Common myeloid progenitor, CD34-positive (primary cell): ENCODE results near the gene PPP1R9A.

Experiments
- CTCF ChIA-PET: fragments of 350-600 bp; sonication (Branson Sonifier 250); formaldehyde crosslinking; loops from one replicate; lab custom pipeline; 2021; ENCODE audit warnings: antibody characterized with exemption; lab: Charles Lee
- POLR2A ChIA-PET: fragments of 350-600 bp; sonication (Branson Sonifier 250); formaldehyde crosslinking; loops from one replicate; lab custom pipeline; 2021; ENCODE audit warnings: antibody characterized with exemption; lab: Charles Lee
- DNase-seq, 3 donors: peaks; one replicate each; pipeline versions ENCODE4 v3.0.0 to v3.0.0-alpha.2; 2013
- H3K27ac ChIP-seq, 2 experiments: 1 replicate in 1 of 2; 2 replicates in 1 of 2; pipeline ENCODE4 v1.7.0; 2013; ENCODE audit warnings: inconsistent platforms in 2 of 2, low read length in 2 of 2, mild to moderate bottlenecking in 2 of 2, low read depth in 1 of 2, moderate library complexity in 1 of 2; ENCODE audit not compliant: severe bottlenecking in 2 of 2, insufficient read depth in 1 of 2, poor library complexity in 1 of 2
- H3K27me3 ChIP-seq, 5 experiments: replicated peaks in 2 of 5; 1 replicate in 3 of 5; 2 replicates in 2 of 5; pipeline versions ENCODE4 v1.6.1 to v1.7.0; 2013; ENCODE audit warnings: low read length in 4 of 5, mild to moderate bottlenecking in 2 of 5, moderate library complexity in 2 of 5, inconsistent platforms in 1 of 5; ENCODE audit not compliant: insufficient read depth in 5 of 5, control insufficient read depth in 4 of 5
- H3K36me3 ChIP-seq, 4 experiments: 1 replicate in 2 of 4; 2 replicates in 2 of 4; pipeline versions ENCODE4 v1.6.1 to v1.7.0; 2013; ENCODE audit warnings: low read length in 3 of 4, control low read depth in 1 of 4, mild to moderate bottlenecking in 1 of 4; ENCODE audit not compliant: control insufficient read depth in 4 of 4, insufficient read depth in 4 of 4
- H3K4me1 ChIP-seq, 4 experiments: 1 replicate in 3 of 4; 2 replicates in 1 of 4; pipeline versions ENCODE4 v1.6.1 to v1.7.1; 2013; ENCODE audit warnings: low read length in 3 of 4, mild to moderate bottlenecking in 3 of 4, control low read depth in 1 of 4, inconsistent platforms in 1 of 4, moderate library complexity in 1 of 4; ENCODE audit not compliant: control insufficient read depth in 4 of 4, insufficient read depth in 4 of 4; ENCODE audit errors: control extremely low read depth in 1 of 4
- H3K4me3 ChIP-seq, 7 experiments: 1 replicate in 4 of 7; 2 replicates in 3 of 7; pipeline versions ENCODE4 v1.5.1 to v1.7.0; 2013; ENCODE audit warnings: mild to moderate bottlenecking in 7 of 7, low read length in 6 of 7, moderate library complexity in 6 of 7, inconsistent platforms in 2 of 7, low read depth in 2 of 7, control low read depth in 1 of 7; ENCODE audit not compliant: insufficient read depth in 4 of 7, control insufficient read depth in 1 of 7; ENCODE audit errors: extremely low read depth in 1 of 7
- H3K9me3 ChIP-seq, 5 experiments: 1 replicate in 4 of 5; 2 replicates in 1 of 5; pipeline versions ENCODE4 v1.6.1 to v1.7.1; 2013; ENCODE audit warnings: low read length in 4 of 5, mild to moderate bottlenecking in 2 of 5, inconsistent platforms in 1 of 5, low read depth in 1 of 5, moderate library complexity in 1 of 5; ENCODE audit not compliant: control insufficient read depth in 4 of 5, insufficient read depth in 2 of 5; ENCODE audit errors: control extremely low read depth in 1 of 5
- WGBS: methylation state at CpG from one replicate; pipeline ENCODE4 v1.1.5; 2013; ENCODE audit not compliant: insufficient coverage; 5-methylcytosine and 5-hydroxymethylcytosine counted together

PPP1R9A gene

DNA sequence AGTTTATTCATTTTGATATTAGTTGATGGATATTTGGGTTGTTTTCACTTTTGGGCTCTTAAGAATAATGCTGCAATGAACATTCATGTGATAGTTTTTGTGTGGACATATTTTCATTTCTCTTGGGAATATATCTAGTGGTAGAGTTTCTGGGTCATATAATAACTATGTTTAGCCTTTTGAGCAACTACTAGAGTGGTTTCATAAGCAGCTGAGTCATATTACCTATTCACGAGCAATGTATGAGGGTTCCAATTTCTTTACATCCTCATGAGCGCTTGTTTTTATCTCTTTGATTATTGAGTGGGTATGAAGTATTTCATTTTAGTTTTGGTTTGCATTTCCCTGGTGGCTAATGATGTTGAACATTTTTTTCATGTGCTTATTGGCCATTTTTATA lies 234.4 kb downstream of the PPP1R9A start:
- CTCF ChIA-PET, result interaction anchor here (0.6 kb wide), 1 partner anchor 263 kb away, joined by 4 read pairs; no protein-coding TSS in a partner anchor
- POLR2A ChIA-PET, result no interaction called here
- Histone ChIP-seq H3K9me3 (no peaks in the 10 kb centered on the region), H3K4me1 (no peaks in the 10 kb centered on the region), H3K36me3 (no peaks in the 10 kb centered on the region), H3K4me3 (no peak overlapping the region), H3K27ac (no peak overlapping the region), H3K27me3 (no peaks in the 10 kb centered on the region)
- no CpG with 5 or more reads among the region's 2 CpGs for WGBS
- no peak for DNase-seq

- Histone ChIP-seq H3K4me1 (no peaks in the 10 kb centered on the region), H3K27ac (no peak overlapping the region), H3K36me3 (no peaks in the 10 kb centered on the region), H3K27me3 (no peaks in the 10 kb centered on the region), H3K4me3 (no peak overlapping the region), H3K9me3 (peaks cover 0 to 3% (median 0%) of the 10 kb centered on the region in 5 experiments)
- ChIA-PET CTCF (no interaction called here), POLR2A (no interaction called here)
- WGBS, result no CpG with 5 or more reads among the region's 4 CpGs
- no peak for DNase-seq
Observed at GRCh38 chr7:95144256-95144655, 236.9 kb downstream of the PPP1R9A start.

- POLR2A ChIA-PET, result no interaction called here
Observed at GRCh38 chr7:95155965-95156364, 248.6 kb downstream of the PPP1R9A start.

DNA sequence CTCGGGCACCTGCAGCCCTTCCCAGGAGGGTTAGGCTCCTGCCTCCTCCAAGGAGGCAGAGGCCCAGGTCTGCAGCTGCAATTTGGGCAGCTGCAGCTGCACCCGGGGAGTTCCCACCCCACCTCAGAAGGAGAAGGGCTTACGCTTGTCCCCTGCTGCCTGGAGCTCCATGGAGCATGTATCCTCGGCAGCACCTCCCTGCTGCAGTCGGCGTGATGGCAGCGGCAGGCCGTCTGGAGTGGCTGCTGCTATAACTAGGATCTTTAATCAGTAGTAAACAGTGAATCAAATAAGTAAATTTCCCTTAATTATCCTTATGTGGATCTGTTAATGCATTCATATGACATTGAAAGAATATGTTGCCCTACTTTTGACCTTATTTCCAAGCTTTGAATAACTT lies 250.0 kb downstream of the PPP1R9A start:
- Histone ChIP-seq H3K36me3 (no peaks in the 10 kb centered on the region), H3K27ac (no peak overlapping the region), H3K4me3 (no peak overlapping the region), H3K9me3 (peaks cover 0 to 6% (median 3%) of the 10 kb centered on the region in 5 experiments), H3K27me3 (no peaks in the 10 kb centered on the region), H3K4me1 (no peaks in the 10 kb centered on the region)
- ChIA-PET POLR2A (no interaction called here), CTCF (no interaction called here)
- DNase-seq, result no peak
- over 99% methylated on average over 8 of the region's 8 CpGs for WGBS

More at GRCh38 chr7:95155965-95156364, 248.6 kb downstream of the PPP1R9A start:
- Histone ChIP-seq H3K4me1 (no peaks in the 10 kb centered on the region), H3K27me3 (no peaks in the 10 kb centered on the region), H3K9me3 (peaks cover 0 to 6% (median 3%) of the 10 kb centered on the region in 5 experiments), H3K27ac (no peak overlapping the region), H3K4me3 (no peak overlapping the region), H3K36me3 (no peaks in the 10 kb centered on the region)
- CTCF ChIA-PET, result no interaction called here
- no peak for DNase-seq
- 96% methylated on average over 5 of the region's 5 CpGs for WGBS

GRCh38 chr7:95169678-95170077 lies 262.3 kb downstream of the PPP1R9A start:
- Histone ChIP-seq H3K9me3 (no peaks in the 10 kb centered on the region), H3K4me1 (no peaks in the 10 kb centered on the region), H3K36me3 (no peaks in the 10 kb centered on the region), H3K27ac (no peak overlapping the region), H3K27me3 (no peaks in the 10 kb centered on the region), H3K4me3 (no peak overlapping the region)
- POLR2A ChIA-PET, result no interaction called here
- CTCF ChIA-PET, result no interaction called here
- DNase-seq, result no peak

GRCh38 chr7:95172420-95172819 lies 265.0 kb downstream of the PPP1R9A start:
- Histone ChIP-seq H3K4me1 (no peaks in the 10 kb centered on the region), H3K36me3 (no peaks in the 10 kb centered on the region), H3K9me3 (no peaks in the 10 kb centered on the region), H3K27ac (no peak overlapping the region), H3K4me3 (no peak overlapping the region), H3K27me3 (no peaks in the 10 kb centered on the region)
- WGBS, result no CpG with 5 or more reads among the region's 1 CpG
- POLR2A ChIA-PET, result no interaction called here
- CTCF ChIA-PET, result no interaction called here
- no peak for DNase-seq

DNA sequence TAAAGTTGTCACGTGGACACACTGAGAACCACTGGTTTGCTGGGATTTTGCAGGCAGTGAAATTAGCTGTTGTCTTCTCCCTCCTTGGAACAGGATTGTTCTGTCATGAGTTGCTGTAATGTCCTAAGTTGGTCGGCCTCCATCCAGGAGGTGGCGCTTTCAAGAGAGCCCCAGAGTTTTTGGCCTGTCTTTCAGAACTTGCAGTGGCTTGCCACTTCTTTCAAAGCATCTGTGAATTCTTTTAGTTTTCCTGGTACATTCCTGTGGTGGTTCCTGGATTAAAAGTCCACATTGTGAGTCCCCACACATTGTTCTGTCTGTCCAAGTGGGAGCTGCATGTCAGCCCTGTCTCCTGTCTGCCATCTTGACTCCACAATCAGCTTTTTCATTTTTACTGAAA lies 283.1 kb downstream of the PPP1R9A start:
- 100% methylated on average over 3 of the region's 3 CpGs for WGBS
- Histone ChIP-seq H3K9me3 (no peaks in the 10 kb centered on the region), H3K27ac (no peak overlapping the region), H3K4me1 (no peaks in the 10 kb centered on the region), H3K27me3 (no peaks in the 10 kb centered on the region), H3K4me3 (no peak overlapping the region), H3K36me3 (no peaks in the 10 kb centered on the region)
- DNase-seq, result no peak
- ChIA-PET CTCF (interaction anchor here (1.6 kb wide), 1 partner anchor 287 kb away, joined by 4 read pairs; no protein-coding TSS in a partner anchor), POLR2A (no interaction called here)
